HG02943 (cell line): ENCODE results near the gene TMEM176A.
"Not testable (repeated sequence)": the region's sequence is repeated elsewhere in the genome, so short reads cannot be mapped to it uniquely, and the experiment has no call there.

Source experiments
- ATAC-seq: cut with Tn5 transposase; IDR thresholded peaks from one replicate; pipeline ENCODE4 v1.9.1; 2021; ENCODE audit warnings: mild to moderate bottlenecking, low read depth, moderate library complexity; ENCODE audit not compliant: unreplicated experiment

TMEM176A gene

GRCh38 chr7:150800581-150801241, at the start of gene TMEM176A:
Gene TMEM176A (plus strand): TSS chr7:150800769. CDS start chr7:150801551, 782 bp downstream.
- no peak for ATAC-seq

GRCh38 chr7:150751702-150752101, 48.9 kb upstream of the TMEM176A start:
- ATAC-seq: no peak

GRCh38 chr7:150753239-150753638, 47.3 kb upstream of the TMEM176A start:
- ATAC-seq: no peak

GRCh38 chr7:150753826-150754603, 46.6 kb upstream of the TMEM176A start:
- no peak for ATAC-seq

GRCh38 chr7:150754951-150755350, 45.6 kb upstream of the TMEM176A start:
- ATAC-seq: no peak

GRCh38 chr7:150755473-150756099, 45.0 kb upstream of the TMEM176A start:
- ATAC-seq: no peak

- ATAC-seq: no peak
Measured at GRCh38 chr7:150756166-150756565, 44.4 kb upstream of the TMEM176A start.

- ATAC-seq: no peak
Measured at GRCh38 chr7:150756858-150757257, 43.7 kb upstream of the TMEM176A start.

GRCh38 chr7:150759479-150759878, 41.1 kb upstream of the TMEM176A start:
- no peak for ATAC-seq

- ATAC-seq: no peak
Measured at GRCh38 chr7:150766334-150766709, 34.2 kb upstream of the TMEM176A start.

- ATAC-seq: no peak
Measured at GRCh38 chr7:150769768-150770167, 30.8 kb upstream of the TMEM176A start.

- ATAC-seq: not testable (repeated sequence)
Measured at GRCh38 chr7:150774131-150774530, 26.4 kb upstream of the TMEM176A start.

- ATAC-seq: no peak
Measured at GRCh38 chr7:150778014-150778737, 22.4 kb upstream of the TMEM176A start.

GRCh38 chr7:150778738-150779301, 21.7 kb upstream of the TMEM176A start:
- no peak for ATAC-seq

GRCh38 chr7:150780292-150780691, 20.3 kb upstream of the TMEM176A start:
- no peak for ATAC-seq

- no peak for ATAC-seq
Measured at GRCh38 chr7:150781103-150781502, 19.5 kb upstream of the TMEM176A start.

- no peak for ATAC-seq
Measured at GRCh38 chr7:150781961-150782360, 18.6 kb upstream of the TMEM176A start.

- ATAC-seq: no peak
Measured at GRCh38 chr7:150784120-150784736, 16.3 kb upstream of the TMEM176A start.

- no peak for ATAC-seq
Measured at GRCh38 chr7:150784954-150785353, 15.6 kb upstream of the TMEM176A start.
